ENCODE data around the gene P2RY14.

- TF ChIP-seq, protein P1, sequence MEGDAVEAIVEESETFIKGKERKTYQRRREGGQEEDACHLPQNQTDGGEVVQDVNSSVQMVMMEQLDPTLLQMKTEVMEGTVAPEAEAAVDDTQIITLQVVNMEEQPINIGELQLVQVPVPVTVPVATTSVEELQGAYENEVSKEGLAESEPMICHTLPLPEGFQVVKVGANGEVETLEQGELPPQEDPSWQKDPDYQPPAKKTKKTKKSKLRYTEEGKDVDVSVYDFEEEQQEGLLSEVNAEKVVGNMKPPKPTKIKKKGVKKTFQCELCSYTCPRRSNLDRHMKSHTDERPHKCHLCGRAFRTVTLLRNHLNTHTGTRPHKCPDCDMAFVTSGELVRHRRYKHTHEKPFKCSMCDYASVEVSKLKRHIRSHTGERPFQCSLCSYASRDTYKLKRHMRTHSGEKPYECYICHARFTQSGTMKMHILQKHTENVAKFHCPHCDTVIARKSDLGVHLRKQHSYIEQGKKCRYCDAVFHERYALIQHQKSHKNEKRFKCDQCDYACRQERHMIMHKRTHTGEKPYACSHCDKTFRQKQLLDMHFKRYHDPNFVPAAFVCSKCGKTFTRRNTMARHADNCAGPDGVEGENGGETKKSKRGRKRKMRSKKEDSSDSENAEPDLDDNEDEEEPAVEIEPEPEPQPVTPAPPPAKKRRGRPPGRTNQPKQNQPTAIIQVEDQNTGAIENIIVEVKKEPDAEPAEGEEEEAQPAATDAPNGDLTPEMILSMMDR (conservative IDR thresholded peaks at IDR 0.05): no peak
- no peak for TF ChIP-seq EZH2 (IDR thresholded peaks at IDR 0.05; ENCODE audit: low read depth)
Measured at GRCh38 chr3:151226088-151226563, 52.2 kb downstream of the P2RY14 start.

All from PC-9 (cell line).